Epithelial cell of proximal tubule (primary cell): ENCODE measurements around the gene MMAB. TPM values are rescaled to one million over a fixed set of nuclear protein-coding genes. Genes with fewer than 3 reads are reported as not detected.

ENCODE experiments used
- DNase-seq: peaks from one replicate; pipeline ENCODE4 v3.0.0-alpha.2; 2011; ENCODE audit warnings: low read depth
- H3K4me3 ChIP-seq: 2 replicates; pipeline ENCODE4 v1.5.1; 2011; ENCODE audit warnings: low read depth, mild to moderate bottlenecking, low read length
- total RNA-seq: library from RNA; depleted of rRNA; stranded (reverse); fragments of >200 nt; gene quantifications from 2 replicates; pipeline ENCODE4 v1.2.3, GENCODE V29; 2015
- TF ChIP-seq, protein P1 (sequence below): conservative IDR thresholded peaks from 2 replicates; pipeline ENCODE4 v1.5.1; 2012; ENCODE audit warnings: low read depth, mild to moderate bottlenecking, low read length

The MMAB gene
- total RNA-seq, 1 donor from 2014 or later: 33.3 TPM

DNA sequence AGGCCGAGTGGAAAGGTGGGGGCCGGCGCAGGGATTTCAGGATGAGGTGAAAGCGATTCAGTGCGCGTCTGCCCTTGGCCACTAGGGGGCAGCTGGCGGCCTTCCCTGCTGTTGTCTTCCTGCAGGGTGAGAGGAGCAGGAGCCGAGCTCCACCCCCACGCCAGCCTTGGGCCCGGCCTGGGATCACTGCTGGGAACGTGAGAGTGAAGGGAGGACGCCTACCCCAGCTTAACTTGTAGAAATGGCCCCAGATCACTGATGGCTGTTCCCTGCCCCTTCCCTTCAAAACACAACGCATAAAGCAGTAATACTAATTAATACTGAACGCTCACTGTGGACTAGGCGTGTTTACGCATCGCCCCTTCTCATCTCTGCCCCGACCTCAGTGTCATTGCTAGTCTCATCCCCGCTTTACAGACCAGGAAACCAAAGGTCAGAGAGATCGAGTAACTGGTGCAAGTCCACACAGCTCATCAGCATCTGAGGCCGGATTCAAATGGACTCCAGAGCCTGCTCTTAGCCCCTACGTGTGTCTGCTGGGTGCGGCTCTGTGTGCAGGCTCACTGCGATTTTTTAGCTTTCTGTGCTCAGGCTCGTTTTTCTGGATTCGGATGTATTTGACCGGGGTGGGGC, 24.6 kb upstream of the MMAB start:
- no peak for DNase-seq
- peak overlapping the region; percentile 7 for H3K4me3 ChIP-seq
- TF ChIP-seq, protein P1, sequence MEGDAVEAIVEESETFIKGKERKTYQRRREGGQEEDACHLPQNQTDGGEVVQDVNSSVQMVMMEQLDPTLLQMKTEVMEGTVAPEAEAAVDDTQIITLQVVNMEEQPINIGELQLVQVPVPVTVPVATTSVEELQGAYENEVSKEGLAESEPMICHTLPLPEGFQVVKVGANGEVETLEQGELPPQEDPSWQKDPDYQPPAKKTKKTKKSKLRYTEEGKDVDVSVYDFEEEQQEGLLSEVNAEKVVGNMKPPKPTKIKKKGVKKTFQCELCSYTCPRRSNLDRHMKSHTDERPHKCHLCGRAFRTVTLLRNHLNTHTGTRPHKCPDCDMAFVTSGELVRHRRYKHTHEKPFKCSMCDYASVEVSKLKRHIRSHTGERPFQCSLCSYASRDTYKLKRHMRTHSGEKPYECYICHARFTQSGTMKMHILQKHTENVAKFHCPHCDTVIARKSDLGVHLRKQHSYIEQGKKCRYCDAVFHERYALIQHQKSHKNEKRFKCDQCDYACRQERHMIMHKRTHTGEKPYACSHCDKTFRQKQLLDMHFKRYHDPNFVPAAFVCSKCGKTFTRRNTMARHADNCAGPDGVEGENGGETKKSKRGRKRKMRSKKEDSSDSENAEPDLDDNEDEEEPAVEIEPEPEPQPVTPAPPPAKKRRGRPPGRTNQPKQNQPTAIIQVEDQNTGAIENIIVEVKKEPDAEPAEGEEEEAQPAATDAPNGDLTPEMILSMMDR: peak; percentile 94

- TF ChIP-seq, protein P1: no peak
- peak overlapping the region; percentile 7 for H3K4me3 ChIP-seq
- no peak for DNase-seq
Observed at GRCh38 chr12:109597414-109597794, 24.1 kb upstream of the MMAB start.

GRCh38 chr12:109596418-109597244, 23.3 kb upstream of the MMAB start:
- no peak for DNase-seq
- no peak overlapping the region for H3K4me3 ChIP-seq
- TF ChIP-seq, protein P1: no peak

GRCh38 chr12:109595321-109595902, 22.1 kb upstream of the MMAB start:
- TF ChIP-seq, protein P1: no peak
- H3K4me3 ChIP-seq: peak overlapping the region; percentile 35
- no peak for DNase-seq

- TF ChIP-seq, protein P1: no peak
- H3K4me3 ChIP-seq: peak overlapping the region; percentile 35
- peak; percentile 74 for DNase-seq
Observed at GRCh38 chr12:109594556-109595317, 21.4 kb upstream of the MMAB start.

DNA sequence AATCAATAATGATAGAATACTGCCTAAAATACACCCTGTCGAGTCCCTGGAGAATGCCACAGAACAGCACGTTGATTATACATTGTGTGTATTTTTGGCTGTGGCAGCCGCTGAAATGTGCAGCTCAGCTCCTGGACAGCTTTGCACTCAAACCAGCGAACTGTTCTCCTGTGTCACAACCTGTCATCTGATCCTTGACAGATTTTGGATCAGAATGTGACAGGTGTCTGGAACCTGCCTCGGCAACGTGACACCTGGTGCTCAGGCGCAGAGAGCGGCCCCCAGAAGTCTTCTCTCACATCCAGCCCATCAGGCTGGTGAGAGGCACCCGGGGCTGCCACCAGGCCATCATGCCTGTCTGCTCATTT, 19.6 kb upstream of the MMAB start:
- no peak overlapping the region for H3K4me3 ChIP-seq
- DNase-seq: no peak
- TF ChIP-seq, protein P1: no peak
